Keratinocyte (primary cell): ENCODE data around the gene UROS. TPM values are rescaled to one million over a fixed set of nuclear protein-coding genes. Genes with fewer than 3 reads are reported as not detected.

ENCODE experiments used
- DNase-seq: peaks from one replicate; pipeline ENCODE4 v3.0.0-alpha.2; 2011; ENCODE audit warnings: low read depth, missing footprints, low spot score
- FAIRE-seq: peaks from 2 replicates; lab custom pipeline; 2011; peaks lifted over from hg19 to GRCh38; lab: Jason Lieb, UNC
- H2AFZ ChIP-seq: 2 replicates; pipeline ENCODE4 v1.6.0; 2012; ENCODE audit warnings: low read length, control low read depth, inconsistent platforms; ENCODE audit not compliant: control insufficient read depth
- H3K27ac ChIP-seq: 2 replicates; pipeline ENCODE4 v1.5.1; 2011; ENCODE audit warnings: low read length; ENCODE audit not compliant: control insufficient read depth, insufficient read depth
- H3K27me3 ChIP-seq: 3 replicates; pipeline ENCODE4 v1.6.0; 2011; ENCODE audit warnings: low read length; ENCODE audit not compliant: control insufficient read depth, insufficient read depth; ENCODE audit errors: extremely low read depth
- H3K36me3 ChIP-seq, 2 experiments: 2 replicates in 1 of 2; 3 replicates in 1 of 2; pipeline ENCODE4 v1.5.1; 2011; ENCODE audit warnings: low read length in 2 of 2, mild to moderate bottlenecking in 1 of 2; ENCODE audit not compliant: control insufficient read depth in 2 of 2, insufficient read depth in 2 of 2; ENCODE audit errors: extremely low read depth in 1 of 2
- H3K4me1 ChIP-seq: 3 replicates; pipeline ENCODE4 v1.5.1; 2011; ENCODE audit warnings: low read length; ENCODE audit not compliant: control insufficient read depth, insufficient read depth; ENCODE audit errors: extremely low read depth
- H3K4me2 ChIP-seq: 3 replicates; pipeline ENCODE4 v1.6.0; 2011; ENCODE audit warnings: low read depth, low read length; ENCODE audit not compliant: control insufficient read depth, insufficient read depth; ENCODE audit errors: extremely low read depth
- H3K4me3 ChIP-seq, 3 experiments: fragments of 200-600 bp in 1 of 3; sonication (generic) in 1 of 3; 2 replicates in 2 of 3; 3 replicates in 1 of 3; pipeline ENCODE4 v1.5.1; 2011 to 2016; ENCODE audit warnings: low read length in 3 of 3, mild to moderate bottlenecking in 3 of 3, control low read depth in 2 of 3, inconsistent platforms in 1 of 3, low read depth in 1 of 3, mixed read lengths in 1 of 3, mixed run types in 1 of 3, moderate library complexity in 1 of 3; ENCODE audit not compliant: control insufficient read depth in 2 of 3, insufficient read depth in 2 of 3; ENCODE audit errors: extremely low read depth in 1 of 3
- H3K79me2 ChIP-seq: 2 replicates; pipeline ENCODE4 v1.6.0; 2012; ENCODE audit warnings: low read length; ENCODE audit not compliant: control insufficient read depth, insufficient read depth
- H3K9ac ChIP-seq: 3 replicates; pipeline ENCODE4 v1.6.0; 2011; ENCODE audit warnings: low read length; ENCODE audit not compliant: control insufficient read depth, insufficient read depth; ENCODE audit errors: extremely low read depth
- H3K9me1 ChIP-seq: 3 replicates; pipeline ENCODE4 v1.6.0; 2011; ENCODE audit warnings: low read length; ENCODE audit not compliant: control insufficient read depth, insufficient read depth; ENCODE audit errors: extremely low read depth
- H3K9me3 ChIP-seq: 2 replicates; pipeline ENCODE4 v1.5.1; 2012; ENCODE audit warnings: low read depth, low read length; ENCODE audit not compliant: control insufficient read depth
- H4K20me1 ChIP-seq: 3 replicates; pipeline ENCODE4 v1.6.0; 2011; ENCODE audit warnings: low read length; ENCODE audit not compliant: control insufficient read depth, insufficient read depth; ENCODE audit errors: extremely low read depth
- EZH2 ChIP-seq: IDR thresholded peaks from one replicate; pipeline ENCODE4 v1.6.1; 2012; ENCODE audit warnings: inconsistent platforms, mild to moderate bottlenecking, low read length, moderate library complexity
- dilution Hi-C: fragments of 300-500 bp; cut with MboI; formaldehyde crosslinking; loops from one replicate; pipeline ENCODE4 v1.7.0; 2020; ENCODE audit warnings: low sequenced_read_pairs; ENCODE audit not compliant: extremely low pct_ligation_motif_present
- polyA plus RNA-seq, 5 experiments: library from polyadenylated mRNA; depleted of rRNA in 3 of 5; stranded (reverse) in 3 of 5; stranded (forward) in 1 of 5; unstranded in 1 of 5; fragments of >200 nt; gene quantifications; 1 replicate in 1 of 5; 2 replicates in 3 of 5; 3 replicates in 1 of 5; pipeline versions ENCODE4 v1.2.1 to v1.2.3, GENCODE V29; 2011 to 2012; ENCODE audit warnings: missing spikeins in 2 of 5, low read depth in 1 of 5, low replicate concordance in 1 of 5
- TF ChIP-seq, protein P1 (sequence below), 3 experiments: IDR thresholded peaks in 1 of 3; conservative IDR thresholded peaks in 1 of 3; optimal IDR thresholded peaks in 1 of 3; 2 replicates in 2 of 3; 3 replicates in 1 of 3; pipeline versions ENCODE3 to v1.5.1; 2011; ENCODE audit warnings: low read length in 3 of 3, mild to moderate bottlenecking in 3 of 3, moderate library complexity in 2 of 3, control low read depth in 1 of 3, inconsistent platforms in 1 of 3; ENCODE audit not compliant: insufficient read depth in 2 of 3; ENCODE audit errors: extremely low read depth in 1 of 3

Gene UROS
- polyA plus RNA-seq, 1 donor (not counting 4 experiments of a cell fraction or from before 2014, with no cell fraction given), result 46.7 TPM

DNA sequence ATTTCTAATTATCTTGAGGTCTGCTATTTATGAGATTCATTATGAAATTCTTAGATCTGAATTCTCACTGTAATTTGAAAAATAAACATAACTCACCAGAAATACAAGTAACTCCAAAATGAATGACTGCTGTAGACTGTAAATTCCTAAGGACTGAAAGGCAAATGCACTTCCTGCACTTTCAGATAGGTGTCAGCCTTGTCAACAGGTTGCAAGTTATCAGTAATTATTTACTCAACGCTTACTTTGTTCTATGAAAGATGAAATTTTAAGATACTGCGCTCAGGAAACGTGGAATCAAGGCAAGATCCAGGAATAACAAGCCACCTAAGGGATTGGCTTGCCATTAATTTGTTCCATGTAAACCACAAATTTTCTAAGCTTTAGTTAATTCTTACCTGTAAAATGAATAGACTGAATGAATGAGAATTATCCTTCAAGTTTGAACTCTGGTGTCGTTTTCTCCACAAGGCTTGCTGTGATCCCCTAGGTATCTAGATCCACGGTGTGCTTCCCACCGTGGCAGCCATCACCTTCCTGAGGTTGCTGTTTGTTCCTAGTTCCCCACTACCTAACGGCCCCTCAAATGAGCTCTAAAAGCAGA lies 45.4 kb upstream of the UROS start:
- H3K4me2 ChIP-seq, result no peak overlapping the region
- no peak for TF ChIP-seq EZH2
- TF ChIP-seq, protein P1, sequence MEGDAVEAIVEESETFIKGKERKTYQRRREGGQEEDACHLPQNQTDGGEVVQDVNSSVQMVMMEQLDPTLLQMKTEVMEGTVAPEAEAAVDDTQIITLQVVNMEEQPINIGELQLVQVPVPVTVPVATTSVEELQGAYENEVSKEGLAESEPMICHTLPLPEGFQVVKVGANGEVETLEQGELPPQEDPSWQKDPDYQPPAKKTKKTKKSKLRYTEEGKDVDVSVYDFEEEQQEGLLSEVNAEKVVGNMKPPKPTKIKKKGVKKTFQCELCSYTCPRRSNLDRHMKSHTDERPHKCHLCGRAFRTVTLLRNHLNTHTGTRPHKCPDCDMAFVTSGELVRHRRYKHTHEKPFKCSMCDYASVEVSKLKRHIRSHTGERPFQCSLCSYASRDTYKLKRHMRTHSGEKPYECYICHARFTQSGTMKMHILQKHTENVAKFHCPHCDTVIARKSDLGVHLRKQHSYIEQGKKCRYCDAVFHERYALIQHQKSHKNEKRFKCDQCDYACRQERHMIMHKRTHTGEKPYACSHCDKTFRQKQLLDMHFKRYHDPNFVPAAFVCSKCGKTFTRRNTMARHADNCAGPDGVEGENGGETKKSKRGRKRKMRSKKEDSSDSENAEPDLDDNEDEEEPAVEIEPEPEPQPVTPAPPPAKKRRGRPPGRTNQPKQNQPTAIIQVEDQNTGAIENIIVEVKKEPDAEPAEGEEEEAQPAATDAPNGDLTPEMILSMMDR (optimal IDR thresholded peaks at IDR 0.05 in 1 of 3, IDR thresholded peaks at IDR 0.05 in 1 of 3, conservative IDR thresholded peaks at IDR 0.05 in 1 of 3; ENCODE audit: extremely low read depth in 1 of 3, insufficient read depth in 2 of 3, low read length in 3 of 3), result peak in 2 of 3 experiments; percentile 76 to 93
- dilution Hi-C loops, result no loop called here
- H3K27ac ChIP-seq, result no peak overlapping the region
- no peaks in the 10 kb centered on the region for H3K9me1 ChIP-seq
- H4K20me1 ChIP-seq, result no peaks in the 10 kb centered on the region
- no peaks in the 10 kb centered on the region for H3K9me3 ChIP-seq
- H3K4me3 ChIP-seq, result no peak overlapping the region
- peaks cover 18% of the 10 kb centered on the region for H3K4me1 ChIP-seq
- H2AFZ ChIP-seq, result no peak overlapping the region
- DNase-seq (no peak), FAIRE-seq (peak; percentile 67)
- H3K36me3 ChIP-seq, result peaks cover 14% of the 10 kb centered on the region in 2 experiments
- no peak overlapping the region for H3K9ac ChIP-seq
- H3K27me3 ChIP-seq, result no peaks in the 10 kb centered on the region
- no peaks in the 10 kb centered on the region for H3K79me2 ChIP-seq

GRCh38 chr10:125866421-125867029 lies 43.5 kb upstream of the UROS start:
- H3K27ac ChIP-seq, result peak overlapping the region; percentile 2
- peak overlapping the region in 1 of 3 experiments; percentile 21 for H3K4me3 ChIP-seq
- FAIRE-seq, result peak; percentile 77
- H3K9me1 ChIP-seq, result no peaks in the 10 kb centered on the region
- peak; percentile 46 for DNase-seq
- H3K27me3 ChIP-seq, result no peaks in the 10 kb centered on the region
- dilution Hi-C loops, result no loop called here
- peaks cover 14% of the 10 kb centered on the region in 2 experiments for H3K36me3 ChIP-seq
- H3K79me2 ChIP-seq, result no peaks in the 10 kb centered on the region
- H3K4me2 ChIP-seq, result peak overlapping the region; percentile 56
- H4K20me1 ChIP-seq, result no peaks in the 10 kb centered on the region
- H3K9ac ChIP-seq, result peak overlapping the region; percentile 6
- TF ChIP-seq, protein P1 (optimal IDR thresholded peaks at IDR 0.05 in 1 of 3, IDR thresholded peaks at IDR 0.05 in 1 of 3, conservative IDR thresholded peaks at IDR 0.05 in 1 of 3; ENCODE audit: extremely low read depth in 1 of 3, insufficient read depth in 2 of 3, low read length in 3 of 3), result no peak
- no peak for TF ChIP-seq EZH2
- peaks cover 18% of the 10 kb centered on the region for H3K4me1 ChIP-seq
- no peak overlapping the region for H2AFZ ChIP-seq
- no peaks in the 10 kb centered on the region for H3K9me3 ChIP-seq
